ENCODE results near the gene CD99. TPM values are rescaled to one million over a fixed set of nuclear protein-coding genes. Genes with fewer than 3 reads are reported as not detected.

Gene CD99
- total RNA-seq, 4 donors from 2014 or later = 110 to 207 (median 133) TPM

DNA sequence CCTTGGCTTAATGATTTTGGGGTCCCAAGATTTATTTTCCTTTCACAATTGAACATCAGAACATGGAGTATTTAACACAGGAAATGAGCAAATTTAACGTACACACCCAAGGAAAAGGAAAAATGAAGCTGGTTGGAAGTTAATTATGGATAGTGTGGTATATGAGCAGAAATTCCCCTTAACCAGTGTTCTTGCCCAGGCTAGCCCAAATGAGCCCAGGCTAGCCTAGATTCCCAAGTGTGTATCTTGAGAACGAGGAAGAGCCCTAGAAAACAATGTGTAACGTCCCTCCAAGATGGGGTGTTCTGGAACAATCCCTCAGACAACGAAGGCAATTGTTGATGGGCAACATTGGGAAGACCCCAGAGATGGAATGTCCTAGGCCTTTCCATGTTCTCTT, 94.4 kb downstream of the CD99 start:
- no peak for TF ChIP-seq CTCF (IDR thresholded peaks at IDR 0.05 in 4 of 5, conservative IDR thresholded peaks at IDR 0.05 in 1 of 5)
- TF ChIP-seq POLR2A (IDR thresholded peaks at IDR 0.05) = no peak
- Histone ChIP-seq H3K9me3 (no peaks in the 10 kb centered on the region), H3K36me3 (no peaks in the 10 kb centered on the region), H3K4me3 (no peak overlapping the region), H3K27ac (no peak overlapping the region), H3K4me1 (no peaks in the 10 kb centered on the region), H3K27me3 (no peaks in the 10 kb centered on the region)
- intact Hi-C loops (cut with DNase I; ENCODE audit: low total_unique reads) (no loop called here), in situ Hi-C loops (cut with MboI; ENCODE audit: low sequenced_read_pairs in 4 of 4) (no loop called here)
- DNase-seq = no peak
- no peak for ATAC-seq

- DNase-seq (no peak), ATAC-seq (no peak)
- Histone ChIP-seq H3K27me3 (no peaks in the 10 kb centered on the region), H3K36me3 (no peaks in the 10 kb centered on the region), H3K9me3 (no peaks in the 10 kb centered on the region), H3K4me1 (no peaks in the 10 kb centered on the region), H3K27ac (no peak overlapping the region), H3K4me3 (no peak overlapping the region)
- TF ChIP-seq CTCF (IDR thresholded peaks at IDR 0.05 in 4 of 5, conservative IDR thresholded peaks at IDR 0.05 in 1 of 5) = no peak
- no peak for TF ChIP-seq POLR2A (IDR thresholded peaks at IDR 0.05)
- in situ Hi-C loops (cut with MboI; ENCODE audit: low sequenced_read_pairs in 4 of 4) (no loop called here), intact Hi-C loops (cut with DNase I; ENCODE audit: low total_unique reads) (no loop called here)
Observed at GRCh38 chrX:2788980-2789379, 97.9 kb downstream of the CD99 start.

DNA sequence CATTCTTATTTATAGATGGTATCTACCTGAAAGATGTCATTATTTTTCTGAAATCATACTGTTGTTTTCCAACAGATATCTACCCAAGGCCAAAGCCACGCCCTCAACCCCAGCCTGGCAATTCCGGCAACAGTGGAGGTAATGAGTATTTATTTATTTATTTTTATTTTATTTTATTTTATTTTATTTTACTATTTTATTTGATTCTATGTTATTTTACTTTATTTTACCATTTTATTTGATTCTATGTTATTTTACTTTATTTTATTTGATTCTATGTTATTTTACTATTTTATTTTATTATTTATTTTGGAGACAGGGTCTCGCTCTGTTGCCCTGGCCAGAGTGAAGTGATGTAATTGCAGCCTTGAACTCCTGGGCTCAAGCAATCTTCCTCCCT, 98.5 kb downstream of the CD99 start:
- no peaks in the 10 kb centered on the region for H3K4me1 ChIP-seq
- H3K9me3 ChIP-seq = no peaks in the 10 kb centered on the region
- DNase-seq = no peak
- TF ChIP-seq CTCF (IDR thresholded peaks at IDR 0.05 in 4 of 5, conservative IDR thresholded peaks at IDR 0.05 in 1 of 5) = no peak
- TF ChIP-seq POLR2A (IDR thresholded peaks at IDR 0.05) = no peak
- no peak overlapping the region for H3K27ac ChIP-seq
- ATAC-seq = no peak
- in situ Hi-C loops (cut with MboI; ENCODE audit: low sequenced_read_pairs in 4 of 4) (no loop called here), intact Hi-C loops (cut with DNase I; ENCODE audit: low total_unique reads) (no loop called here)
- H3K27me3 ChIP-seq = no peaks in the 10 kb centered on the region
- H3K36me3 ChIP-seq = no peaks in the 10 kb centered on the region
- H3K4me3 ChIP-seq = no peak overlapping the region

Other genes starting within 250 kb of the CD99 start
- gene DHRSX, start 190.3 kb upstream of the CD99 start, total RNA-seq = 10 to 100 TPM in 3 of 4 donors, 1 to 10 TPM in 1; 9.8 to 31.1 (median 13.6) TPM
- 100 to 1,000 TPM in 2 of 4 donors, 10 to 100 TPM in 2; 76.8 to 191 (median 131) TPM for gene ZBED1, start 190.3 kb upstream of the CD99 start, total RNA-seq
- gene XG, start 60.7 kb downstream of the CD99 start, total RNA-seq = 1 to 10 TPM in 3 of 4 donors, under 1 TPM in 1; 0.97 to 2.4 (median 1.9) TPM
- gene GYG2, start 137.6 kb downstream of the CD99 start, total RNA-seq = under 1 TPM in 2 of 4 donors, not detected in 2; 0.67 to 0.92 TPM
- gene ARSD, start 238.0 kb downstream of the CD99 start, total RNA-seq = 1 to 10 TPM; 1.5 to 2.8 (median 2.1) TPM

Measured in gastrocnemius medialis (tissue), 4 donors.